GM21381 (cell line): ENCODE results near the gene PPFIA2.

Source experiments
- ATAC-seq: cut with Tn5 transposase; IDR thresholded peaks from one replicate; pipeline ENCODE4 v1.9.1; 2021; ENCODE audit warnings: mild to moderate bottlenecking, moderate library complexity; ENCODE audit not compliant: unreplicated experiment

Gene PPFIA2

GRCh38 chr12:81759190-81760051 lies at the start of gene PPFIA2:
TSS of gene PPFIA2 (minus strand) at chr12:81759350.
- no peak for ATAC-seq

GRCh38 chr12:81800298-81801148 lies 41.4 kb upstream of the PPFIA2 start:
- ATAC-seq, result no peak

- no peak for ATAC-seq
Observed at GRCh38 chr12:81798294-81798693, 39.1 kb upstream of the PPFIA2 start.

GRCh38 chr12:81797100-81797499 lies 38.0 kb upstream of the PPFIA2 start:
- no peak for ATAC-seq

- no peak for ATAC-seq
Observed at GRCh38 chr12:81792666-81793065, 33.5 kb upstream of the PPFIA2 start.

GRCh38 chr12:81779216-81779615 lies 20.1 kb upstream of the PPFIA2 start:
- ATAC-seq, result no peak

GRCh38 chr12:81778719-81779118 lies 19.6 kb upstream of the PPFIA2 start:
- ATAC-seq, result no peak

- no peak for ATAC-seq
Observed at GRCh38 chr12:81758421-81759189, 545 bp downstream of the PPFIA2 start.

GRCh38 chr12:81757731-81758365 lies 1.3 kb downstream of the PPFIA2 start:
- no peak for ATAC-seq

GRCh38 chr12:81729781-81730180 lies 29.4 kb downstream of the PPFIA2 start:
- no peak for ATAC-seq

- no peak for ATAC-seq
Observed at GRCh38 chr12:81727391-81727790, 31.8 kb downstream of the PPFIA2 start.

- ATAC-seq, result no peak
Observed at GRCh38 chr12:81726634-81727033, 32.5 kb downstream of the PPFIA2 start.

GRCh38 chr12:81723361-81723760 lies 35.8 kb downstream of the PPFIA2 start:
- ATAC-seq, result no peak

GRCh38 chr12:81722004-81722403 lies 37.1 kb downstream of the PPFIA2 start:
- no peak for ATAC-seq

- no peak for ATAC-seq
Observed at GRCh38 chr12:81718616-81719015, 40.5 kb downstream of the PPFIA2 start.

GRCh38 chr12:81712536-81712935 lies 46.6 kb downstream of the PPFIA2 start:
- ATAC-seq, result no peak

GRCh38 chr12:81705586-81705985 lies 53.6 kb downstream of the PPFIA2 start:
- ATAC-seq, result no peak

GRCh38 chr12:81699551-81699950 lies 59.6 kb downstream of the PPFIA2 start:
- no peak for ATAC-seq

- ATAC-seq, result no peak
Observed at GRCh38 chr12:81692008-81692407, 67.1 kb downstream of the PPFIA2 start.

GRCh38 chr12:81683881-81684280 lies 75.3 kb downstream of the PPFIA2 start:
- ATAC-seq, result no peak

- ATAC-seq, result no peak
Observed at GRCh38 chr12:81679614-81680013, 79.5 kb downstream of the PPFIA2 start.
